Pulmonary artery endothelial cell (primary cell): ENCODE data around the gene ANKRD17. TPM values are rescaled to one million over a fixed set of nuclear protein-coding genes. Genes with fewer than 3 reads are reported as not detected.

Experiments used
- DNase-seq: peaks from one replicate; pipeline ENCODE4 v3.0.0-alpha.2; 2011; ENCODE audit warnings: low read depth, low spot score
- total RNA-seq: library from RNA; depleted of rRNA; stranded (reverse); fragments of >200 nt; gene quantifications from 2 replicates; pipeline ENCODE4 v1.2.3, GENCODE V29; 2014

ANKRD17 gene
- total RNA-seq, 1 donor from 2014 or later: 48.4 TPM

DNA sequence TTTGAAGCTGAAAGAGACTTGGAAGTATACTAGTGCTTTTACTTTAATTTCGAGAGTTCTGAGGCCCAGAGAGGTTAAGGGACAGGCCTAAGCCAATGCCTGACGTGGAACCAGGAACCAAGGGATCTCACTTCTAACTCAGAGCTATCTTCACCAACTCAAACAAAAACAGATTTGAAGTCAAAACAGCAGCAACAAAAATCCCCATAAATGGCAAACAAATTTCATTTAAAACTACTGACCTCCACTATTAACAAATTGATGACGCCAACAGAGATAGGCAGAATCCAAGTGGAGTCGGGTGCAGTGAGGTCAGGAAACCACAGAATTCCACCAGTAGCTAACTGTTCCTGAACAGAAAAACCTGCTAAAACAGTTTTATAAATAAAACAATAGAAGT is 194.1 kb downstream of the ANKRD17 start:
- DNase-seq: no peak

DNA sequence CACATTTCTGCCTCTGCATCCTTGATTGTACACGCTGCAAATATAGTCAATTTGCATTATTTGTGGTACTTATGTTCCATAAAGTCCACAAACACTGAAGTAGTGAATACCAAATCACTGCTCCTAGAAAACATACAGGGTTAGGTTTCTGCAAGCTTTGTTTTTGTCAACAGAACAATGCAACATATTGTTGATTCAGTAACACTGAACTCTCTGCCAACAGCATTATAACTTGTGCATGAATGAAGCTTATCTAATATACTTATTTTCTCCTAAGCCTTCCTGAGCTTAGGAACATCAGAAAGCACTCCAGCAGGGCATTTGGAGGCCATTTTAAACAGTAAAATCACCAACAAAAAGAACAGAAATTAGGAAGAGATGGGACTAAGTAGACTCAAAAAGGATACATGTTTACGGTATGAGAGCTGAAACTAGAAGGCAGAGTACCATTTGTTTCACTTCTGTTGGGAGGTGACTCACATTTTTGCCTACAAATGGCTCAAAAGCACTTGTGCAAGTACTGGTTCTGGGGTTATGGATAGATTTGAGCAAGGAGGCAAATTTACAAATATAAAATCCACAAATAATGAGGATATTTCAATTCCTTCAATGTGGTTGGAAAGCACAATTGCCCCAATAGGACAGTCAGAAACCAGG is 203.2 kb downstream of the ANKRD17 start:
- DNase-seq: no peak

DNA sequence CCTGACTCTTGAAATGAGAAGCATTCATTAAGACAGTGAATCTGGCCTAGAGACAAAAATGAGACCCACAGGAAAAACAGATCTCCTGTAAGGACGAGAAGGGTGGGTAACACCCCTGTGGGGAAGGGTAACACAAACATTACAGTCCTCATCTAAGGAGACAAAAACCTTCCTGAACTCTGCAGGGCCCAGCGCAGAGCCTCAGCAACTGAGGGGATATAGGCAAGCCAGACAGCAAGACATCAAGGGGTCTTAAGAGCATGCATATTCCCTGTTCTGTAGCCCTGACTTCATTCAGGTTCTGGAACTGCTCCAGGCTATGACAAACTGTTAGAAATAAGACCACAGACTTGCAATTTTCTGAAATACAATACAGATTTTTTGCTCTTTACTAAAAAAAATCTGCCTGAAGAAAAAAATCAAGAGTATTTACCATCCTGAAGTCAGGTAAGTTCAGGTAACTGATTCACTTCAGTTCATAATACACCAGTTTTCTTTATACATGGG is 204.6 kb downstream of the ANKRD17 start:
- DNase-seq: no peak

DNA sequence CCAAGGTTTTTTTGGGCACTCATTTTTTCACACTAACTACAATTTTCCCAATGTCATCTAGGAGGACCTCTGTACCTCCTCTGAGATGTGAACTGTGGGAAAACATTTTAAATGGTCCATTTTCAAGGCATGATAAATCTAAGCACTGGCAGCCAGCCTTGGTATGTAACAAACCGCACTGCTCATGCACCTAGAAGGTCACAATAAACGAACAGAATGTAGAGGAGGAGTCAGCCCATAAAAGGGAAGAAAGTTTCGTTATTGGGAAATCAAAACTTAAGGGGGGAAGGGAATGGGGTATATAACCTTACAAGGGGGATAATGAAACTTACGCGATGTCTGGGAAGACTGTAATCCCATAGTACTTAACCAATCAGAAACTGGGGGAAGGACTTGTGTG is 205.5 kb downstream of the ANKRD17 start:
- no peak for DNase-seq

DNA sequence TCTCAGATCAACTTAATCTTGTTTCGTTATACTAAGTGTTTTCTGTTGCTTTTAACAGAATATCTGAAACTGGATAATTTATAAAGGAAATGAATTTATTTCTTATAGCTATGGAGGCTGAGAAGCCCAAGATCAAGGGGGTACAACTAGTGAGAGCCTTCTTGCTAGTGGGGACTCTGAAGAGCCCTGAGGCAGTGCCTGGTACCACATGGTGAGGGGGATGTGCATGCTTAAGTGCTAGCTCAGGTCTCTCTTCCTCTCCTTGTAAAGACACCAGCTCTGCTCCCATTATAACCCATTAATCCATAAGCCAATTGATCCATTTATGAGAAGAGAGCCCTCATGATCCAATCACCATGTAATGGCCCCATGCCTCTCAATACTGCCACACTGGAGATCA is 207.0 kb downstream of the ANKRD17 start:
- DNase-seq: no peak

DNA sequence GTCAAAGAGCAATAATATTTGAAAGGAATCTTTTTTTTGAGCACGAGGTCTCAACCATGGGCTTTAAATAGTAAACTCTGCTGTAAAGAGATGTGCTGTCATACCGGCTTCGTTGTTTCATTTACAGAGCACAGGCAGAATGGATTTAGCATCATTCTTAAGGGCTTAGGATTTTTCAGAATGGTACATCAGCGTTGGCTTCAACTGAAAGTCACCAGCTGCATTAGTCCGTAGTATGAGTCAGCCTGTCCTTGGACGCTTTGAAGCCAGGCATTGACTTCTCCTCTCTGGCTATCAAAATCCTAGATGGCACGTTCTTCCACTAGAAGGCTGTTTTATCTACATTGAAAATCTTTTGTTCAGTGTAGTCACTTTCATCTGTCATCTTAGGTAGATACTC is 212.7 kb downstream of the ANKRD17 start:
- DNase-seq: no peak

DNA sequence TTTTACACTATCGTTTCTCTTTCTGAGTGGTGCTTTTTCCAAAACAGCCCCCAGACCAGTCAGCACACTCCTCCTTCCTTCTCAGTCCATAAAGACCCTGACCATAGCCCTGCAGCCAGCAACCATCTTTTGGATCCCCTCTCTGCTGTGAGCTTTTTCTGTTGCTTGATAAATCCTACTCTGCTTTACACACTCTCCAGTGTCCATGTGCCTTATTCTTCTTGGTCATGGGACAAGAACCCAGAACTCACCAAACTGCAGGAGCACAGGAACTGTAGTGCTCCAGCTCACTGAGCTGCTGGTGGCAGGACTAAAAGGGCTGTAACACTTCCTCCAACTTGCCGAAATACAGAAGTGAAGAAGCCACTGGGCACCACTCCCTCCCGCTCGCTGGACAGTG is 221.5 kb downstream of the ANKRD17 start:
- DNase-seq: no peak

DNA sequence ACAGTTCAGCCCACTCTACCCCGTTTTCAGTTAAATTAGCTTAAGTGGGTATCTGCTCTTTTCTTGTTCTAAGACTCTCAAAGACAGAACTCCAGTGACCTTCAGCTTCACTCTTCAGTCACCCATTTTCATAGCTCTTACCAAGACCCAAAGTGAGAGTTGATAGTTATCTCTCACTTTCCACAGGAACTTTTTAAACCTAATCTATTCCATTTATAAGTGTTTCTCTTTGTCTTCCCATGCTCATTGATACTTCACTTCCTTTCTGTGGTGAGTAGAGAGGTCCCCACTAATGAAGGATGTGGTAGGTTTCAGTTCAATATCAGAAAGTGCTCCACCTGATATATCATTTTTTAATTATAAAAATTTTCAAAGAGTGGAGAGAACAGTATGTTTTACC is 222.5 kb downstream of the ANKRD17 start:
- no peak for DNase-seq

DNA sequence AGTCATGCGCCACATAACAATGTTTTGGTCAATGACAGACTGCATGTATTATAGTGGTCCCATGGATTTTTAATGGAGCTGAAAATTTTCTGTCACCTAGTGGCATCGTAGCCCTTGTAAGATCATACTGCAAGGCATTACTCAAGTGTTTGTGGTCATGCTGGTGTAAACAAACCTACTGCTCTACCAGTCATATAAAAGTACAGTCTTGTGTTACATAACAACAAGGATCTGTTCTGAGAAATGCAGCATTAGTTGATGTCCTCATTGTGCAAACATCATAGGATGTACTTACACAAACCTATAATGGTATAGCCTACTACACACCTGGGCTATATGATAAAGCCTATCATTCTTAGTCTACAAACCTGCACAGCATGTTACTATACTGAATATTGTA is 223.7 kb downstream of the ANKRD17 start:
- DNase-seq: no peak

DNA sequence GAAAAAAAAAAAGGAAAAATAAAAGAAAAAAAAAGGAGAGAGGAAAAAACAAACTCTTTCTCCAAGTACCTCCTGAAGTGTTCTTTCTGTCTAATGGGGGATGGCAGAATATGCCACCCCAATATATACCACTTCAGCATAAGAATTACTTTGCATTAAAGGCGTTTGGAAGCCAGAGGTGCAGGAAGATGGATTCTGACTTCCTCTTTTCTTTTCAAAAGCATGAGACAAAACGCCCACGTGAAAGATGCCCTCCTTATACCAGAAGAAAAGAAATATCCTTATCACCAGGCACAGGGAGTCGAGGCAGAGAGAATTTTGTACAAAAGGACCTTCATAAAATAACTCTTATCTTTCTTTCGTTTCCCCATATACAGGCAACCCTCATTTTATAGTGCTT is 230.0 kb downstream of the ANKRD17 start:
- DNase-seq: no peak

Other genes with a start within 250 kb of the ANKRD17 start
- 25.2 and 32.5 TPM in 2 replicates for gene COX18, start 189.1 kb downstream of the ANKRD17 start, total RNA-seq
- gene ALB, start 145.5 kb upstream of the ANKRD17 start, total RNA-seq: not detected in 2 replicates
- gene AFP, start 177.4 kb upstream of the ANKRD17 start, total RNA-seq: not detected in 2 replicates
- gene AFM, start 222.9 kb upstream of the ANKRD17 start, total RNA-seq: not detected in 2 replicates